GM12878 (cell line): ENCODE data around the gene DTX3. TPM values are rescaled to one million over a fixed set of nuclear protein-coding genes. Genes with fewer than 3 reads are reported as not detected.

Experiments used
- ATAC-seq: fragments of 200-7000 bp; cut with Tn5 transposase; 3 replicates; pipeline ENCODE4 v1.9.1; 2020; ENCODE audit warnings: mild to moderate bottlenecking, moderate library complexity
- BruUV-seq: library from RNA; stranded (reverse); fragments of 400-500 nt; replicated peaks from 2 replicates; lab custom pipeline; 2021; lab: Mats Ljungman, UMichigan
- CTCF ChIA-PET: fragments of 300-600 bp; sonication (Branson Sonifier 250); formaldehyde crosslinking; extraction: SDS; loops from one replicate; lab custom pipeline; 2021; ENCODE audit warnings: inconsistent platforms; lab: Yijun Ruan, JAX
- POLR2A ChIA-PET: fragments of 350-600 bp; formaldehyde crosslinking; extraction: SDS; loops from one replicate; lab custom pipeline; 2021; ENCODE audit warnings: inconsistent platforms; lab: Charles Lee
- RAD21 ChIA-PET: fragments of 300-600 bp; sonication (Branson Sonifier 250); formaldehyde crosslinking; loops from one replicate; lab custom pipeline; 2023; ENCODE audit warnings: antibody characterized with exemption; ENCODE audit not compliant: unreplicated experiment; lab: Charles Lee
- SMC1A ChIA-PET: fragments of 300-600 bp; sonication (Branson Sonifier 250); formaldehyde crosslinking; loops from one replicate; lab custom pipeline; 2023; ENCODE audit not compliant: unreplicated experiment, uncharacterized antibody; lab: Charles Lee
- DNase-seq: peaks from one replicate; pipeline ENCODE4 v3.0.0-alpha.2; 2011; ENCODE audit warnings: low read depth, low spot score
- FAIRE-seq: peaks from 3 replicates; lab custom pipeline; 2011; peaks lifted over from hg19 to GRCh38; lab: Jason Lieb, UNC
- H2AFZ ChIP-seq: 2 replicates; pipeline ENCODE4 v1.6.0; 2011; ENCODE audit warnings: low read depth, low read length, control low read depth; ENCODE audit not compliant: control insufficient read depth
- H3K27ac ChIP-seq: 2 replicates; pipeline ENCODE4 v1.5.1; 2011; ENCODE audit warnings: control low read depth; ENCODE audit not compliant: control insufficient read depth, insufficient read depth
- H3K27me3 ChIP-seq, 2 experiments: replicated peaks in 1 of 2; 2 replicates each; pipeline versions ENCODE4 v1.6.0 to v1.6.1; 2011; ENCODE audit warnings: low read length in 1 of 2; ENCODE audit not compliant: control insufficient read depth in 2 of 2, insufficient read depth in 2 of 2
- H3K36me3 ChIP-seq, 2 experiments: 2 replicates each; pipeline ENCODE4 v1.5.1; 2011; ENCODE audit warnings: low read length in 1 of 2; ENCODE audit not compliant: control insufficient read depth in 2 of 2, insufficient read depth in 2 of 2
- H3K4me1 ChIP-seq: 2 replicates; pipeline ENCODE4 v1.6.1; 2011; ENCODE audit warnings: mild to moderate bottlenecking, low read length, moderate library complexity, mixed read lengths; ENCODE audit not compliant: control insufficient read depth, insufficient read depth
- H3K4me2 ChIP-seq: 2 replicates; pipeline ENCODE4 v1.6.0; 2011; ENCODE audit warnings: control low read depth; ENCODE audit not compliant: control insufficient read depth, insufficient read depth
- H3K4me3 ChIP-seq: fragments of 200-600 bp; sonication (generic); 2 replicates; pipeline ENCODE4 v1.5.1; 2016
- H3K79me2 ChIP-seq: 2 replicates; pipeline ENCODE4 v1.6.0; 2011; ENCODE audit warnings: low read length; ENCODE audit not compliant: control insufficient read depth, insufficient read depth
- H3K9ac ChIP-seq: 2 replicates; pipeline ENCODE4 v1.8.0; 2011; ENCODE audit warnings: low read length, control low read depth, mixed read lengths; ENCODE audit not compliant: control insufficient read depth, insufficient read depth
- H3K9me3 ChIP-seq: replicated peaks from 3 replicates; pipeline ENCODE4 v1.5.1; 2011; ENCODE audit warnings: mild to moderate bottlenecking, low read length; ENCODE audit not compliant: control insufficient read depth, insufficient read depth
- H4K20me1 ChIP-seq: 2 replicates; pipeline ENCODE4 v1.6.0; 2011; ENCODE audit not compliant: control insufficient read depth, insufficient read depth
- ATF2 ChIP-seq: IDR thresholded peaks from 2 replicates; pipeline ENCODE4 v1.6.1; 2012; ENCODE audit warnings: low read length, inconsistent platforms
- BRCA1 ChIP-seq: IDR thresholded peaks from 2 replicates; pipeline ENCODE4 v1.6.1; 2011; ENCODE audit warnings: low read depth, low read length, improper control_type of control experiment
- CHD4 ChIP-seq: fragments of 200-600 bp; sonication (generic); IDR thresholded peaks from 2 replicates; pipeline ENCODE4 v1.6.1; 2016; ENCODE audit warnings: mild to moderate bottlenecking
- E2F8 ChIP-seq: fragments of 450-650 bp; IDR thresholded peaks from 2 replicates; pipeline ENCODE4 v1.6.1; 2018; ENCODE audit warnings: mild to moderate bottlenecking, low read depth, moderate library complexity; ENCODE audit not compliant: partially characterized antibody
- FOS ChIP-seq: IDR thresholded peaks from 3 replicates; pipeline ENCODE4 v1.6.1; 2011; ENCODE audit warnings: borderline replicate concordance; ENCODE audit not compliant: insufficient read length; ENCODE audit errors: extremely low read depth
- IRF4 ChIP-seq: IDR thresholded peaks from 2 replicates; pipeline ENCODE4 v1.6.1; 2011; ENCODE audit warnings: low read depth, low read length
- RBBP5 ChIP-seq: fragments of 200-600 bp; sonication (generic); conservative IDR thresholded peaks from 2 replicates; pipeline ENCODE4 v1.6.1; 2016
- WGBS: methylation state at CpG from one replicate; pipeline ENCODE4 v1.1.6; 2016; ENCODE audit warnings: low lambda C conversion rate; ENCODE audit not compliant: insufficient replicate concordance, insufficient coverage; ENCODE audit errors: missing lambda C conversion rate; 5-methylcytosine and 5-hydroxymethylcytosine counted together
- in situ Hi-C: fragments of 300-500 bp; cut with MboI; formaldehyde crosslinking; loops from 9 replicates; pipeline ENCODE4 v1.14.3; 2018; ENCODE audit warnings: mixed read lengths
- intact Hi-C: fragments of 100-400 bp; cut with micrococcal nuclease; formaldehyde crosslinking; loops from one replicate; pipeline ENCODE4 v1.14.2; 2022; ENCODE audit not compliant: unreplicated experiment
- polyA plus RNA-seq, 11 experiments: library from polyadenylated mRNA; depleted of rRNA in 4 of 11; unstranded in 6 of 11; stranded (reverse) in 5 of 11; fragments of >200 nt; fragmentation: Nextera tagmentation in 4 of 11; fragmentation: Illumina TruSeq in 1 of 11; extraction: Ambion mirVana in 4 of 11; extraction: Trizol in 1 of 11; gene quantifications; 1 replicate in 1 of 11; 2 replicates in 10 of 11; pipeline versions ENCODE4 v1.2.1 to v1.2.3, GENCODE V29; 2011 to 2016; ENCODE audit warnings: inconsistent platforms in 2 of 11, missing spikeins in 2 of 11, low read depth in 1 of 11
- total RNA-seq, 4 experiments: library from RNA; depleted of rRNA in 3 of 4; stranded (reverse); fragments of >200 nt in 3 of 4; fragmentation: Illumina TruSeq in 1 of 4; extraction: Trizol in 1 of 4; gene quantifications; 2 replicates each; pipeline versions ENCODE4 v1.2.1 to v1.2.3, GENCODE V29; 2013 to 2021

DTX3 gene
- total and polyA plus RNA-seq, 10 of the 15 experiments (the other 5 are each of a cell fraction or from before 2014, with no cell fraction given), result 1.1 to 13.6 (median 5.6) TPM

- SMC1A ChIA-PET, result interaction anchor here (0.6 kb wide), 1 partner anchor 15 kb away, joined by 3 read pairs; no protein-coding TSS in a partner anchor
- Histone ChIP-seq H3K9ac (no peak overlapping the region), H3K4me2 (no peak overlapping the region), H3K4me1 (peaks cover 4% of the 10 kb centered on the region), H4K20me1 (no peaks in the 10 kb centered on the region), H3K27me3 (peaks cover 24 to 25% of the 10 kb centered on the region in 2 experiments), H3K79me2 (no peaks in the 10 kb centered on the region), H3K27ac (no peak overlapping the region), H3K4me3 (no peak overlapping the region), H3K9me3 (no peaks in the 10 kb centered on the region), H2AFZ (no peak overlapping the region), H3K36me3 (no peaks in the 10 kb centered on the region)
- ATAC-seq (no peak), FAIRE-seq (no peak), DNase-seq (no peak)
- intact Hi-C loops, result no loop called here
- in situ Hi-C loops, result no loop called here
- CTCF ChIA-PET, result interaction anchor here (4.2 kb wide), 1 partner anchor 42 kb away, joined by 17 read pairs; no protein-coding TSS in a partner anchor
- POLR2A ChIA-PET, result no interaction called here
- no peak for TF ChIP-seq IRF4
- TF ChIP-seq E2F8, result no peak
- TF ChIP-seq RBBP5, result no peak
- no peak for TF ChIP-seq CHD4
- TF ChIP-seq FOS, result no peak
- TF ChIP-seq BRCA1, result no peak
- no peak for TF ChIP-seq ATF2
- RAD21 ChIA-PET, result no interaction called here
- 48% methylated on average over 13 of the region's 13 CpGs for WGBS
- no TSS peak for BruUV-seq
Observed at GRCh38 chr12:57626111-57626920, 21.7 kb downstream of the DTX3 start.
